ENCODE results near the gene ZIC1. TPM values are rescaled to one million over a fixed set of nuclear protein-coding genes. Genes with fewer than 3 reads are reported as not detected.

ZIC1 gene
- total RNA-seq, 4 donors from 2014 or later = not detected

GRCh38 chr3:147368561-147369221 is 40.5 kb upstream of the ZIC1 start:
- Histone ChIP-seq H3K27me3 (peaks cover 100% of the 10 kb centered on the region), H3K9me3 (no peaks in the 10 kb centered on the region), H3K4me3 (no peak overlapping the region), H3K4me1 (no peaks in the 10 kb centered on the region), H3K36me3 (no peaks in the 10 kb centered on the region), H3K27ac (no peak overlapping the region)
- WGBS, 2 donors (ENCODE audit: low coverage in 1 of 2) = 6 to 10% methylated on average over 10 to 16 of the region's 16 CpGs
- TF ChIP-seq POLR2A (IDR thresholded peaks at IDR 0.05) (no peak), EP300 (IDR thresholded peaks at IDR 0.05; ENCODE audit: low read depth) (no peak), POLR2AphosphoS5 (IDR thresholded peaks at IDR 0.05) (no peak)
- TF ChIP-seq, protein P1, sequence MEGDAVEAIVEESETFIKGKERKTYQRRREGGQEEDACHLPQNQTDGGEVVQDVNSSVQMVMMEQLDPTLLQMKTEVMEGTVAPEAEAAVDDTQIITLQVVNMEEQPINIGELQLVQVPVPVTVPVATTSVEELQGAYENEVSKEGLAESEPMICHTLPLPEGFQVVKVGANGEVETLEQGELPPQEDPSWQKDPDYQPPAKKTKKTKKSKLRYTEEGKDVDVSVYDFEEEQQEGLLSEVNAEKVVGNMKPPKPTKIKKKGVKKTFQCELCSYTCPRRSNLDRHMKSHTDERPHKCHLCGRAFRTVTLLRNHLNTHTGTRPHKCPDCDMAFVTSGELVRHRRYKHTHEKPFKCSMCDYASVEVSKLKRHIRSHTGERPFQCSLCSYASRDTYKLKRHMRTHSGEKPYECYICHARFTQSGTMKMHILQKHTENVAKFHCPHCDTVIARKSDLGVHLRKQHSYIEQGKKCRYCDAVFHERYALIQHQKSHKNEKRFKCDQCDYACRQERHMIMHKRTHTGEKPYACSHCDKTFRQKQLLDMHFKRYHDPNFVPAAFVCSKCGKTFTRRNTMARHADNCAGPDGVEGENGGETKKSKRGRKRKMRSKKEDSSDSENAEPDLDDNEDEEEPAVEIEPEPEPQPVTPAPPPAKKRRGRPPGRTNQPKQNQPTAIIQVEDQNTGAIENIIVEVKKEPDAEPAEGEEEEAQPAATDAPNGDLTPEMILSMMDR (IDR thresholded peaks at IDR 0.05) = no peak
- no peak for DNase-seq
- intact Hi-C loops (cut with DNase I; ENCODE audit: low total_unique reads) (no loop called here), in situ Hi-C loops (cut with MboI; ENCODE audit: low pct_ligation_motif_present in 1 of 4, low pct_unique_long_range_greater_than_20kb in 1 of 4, low sequenced_read_pairs in 3 of 4) (no loop called here)

DNA sequence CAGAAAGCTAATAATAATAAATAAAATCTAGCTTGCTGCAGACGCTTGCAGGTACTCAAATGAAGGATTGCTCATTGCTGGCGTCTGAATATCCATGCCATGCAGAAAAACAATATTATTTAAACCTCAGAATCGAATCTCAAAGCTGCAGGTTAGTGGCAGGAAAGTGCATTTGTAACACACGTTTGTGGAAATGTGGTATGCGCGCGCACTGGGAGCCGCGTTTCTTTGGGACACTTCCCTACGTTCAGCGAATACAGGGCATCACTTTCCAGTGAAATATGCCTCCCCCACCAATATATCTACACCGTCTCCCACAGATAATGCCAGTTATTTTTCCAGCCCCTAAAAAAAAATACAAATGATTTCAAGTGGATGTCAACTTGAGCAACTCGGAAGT is 39.9 kb upstream of the ZIC1 start:
- H3K27me3 ChIP-seq = peaks cover 100% of the 10 kb centered on the region
- in situ Hi-C loops (cut with MboI; ENCODE audit: low pct_ligation_motif_present in 1 of 4, low pct_unique_long_range_greater_than_20kb in 1 of 4, low sequenced_read_pairs in 3 of 4) = no loop called here
- no peak overlapping the region for H3K4me3 ChIP-seq

GRCh38 chr3:147369661-147370123 is 39.5 kb upstream of the ZIC1 start:
- Histone ChIP-seq H3K4me1 (no peaks in the 10 kb centered on the region), H3K27me3 (peaks cover 100% of the 10 kb centered on the region), H3K9me3 (no peaks in the 10 kb centered on the region), H3K36me3 (no peaks in the 10 kb centered on the region), H3K4me3 (no peak overlapping the region), H3K27ac (no peak overlapping the region)
- TF ChIP-seq EP300 (IDR thresholded peaks at IDR 0.05; ENCODE audit: low read depth) (no peak), POLR2AphosphoS5 (IDR thresholded peaks at IDR 0.05) (no peak), POLR2A (IDR thresholded peaks at IDR 0.05) (no peak)
- TF ChIP-seq, protein P1 (IDR thresholded peaks at IDR 0.05) = no peak
- intact Hi-C loops (cut with DNase I; ENCODE audit: low total_unique reads) = no loop called here
- no peak for DNase-seq
- in situ Hi-C loops (cut with MboI; ENCODE audit: low pct_ligation_motif_present in 1 of 4, low pct_unique_long_range_greater_than_20kb in 1 of 4, low sequenced_read_pairs in 3 of 4) = no loop called here
- 12 to 31% methylated on average over 3 to 18 of the region's 18 CpGs for WGBS, 2 donors (ENCODE audit: low coverage in 1 of 2)

More for the DNA sequence above, 39.9 kb upstream of the ZIC1 start:
- intact Hi-C loops (cut with DNase I; ENCODE audit: low total_unique reads) = no loop called here
- Histone ChIP-seq H3K4me1 (no peaks in the 10 kb centered on the region), H3K27ac (no peak overlapping the region), H3K36me3 (no peaks in the 10 kb centered on the region), H3K9me3 (no peaks in the 10 kb centered on the region)
- DNase-seq = no peak
- 14 to 28% methylated on average over 9 to 13 of the region's 13 CpGs for WGBS, 2 donors (ENCODE audit: low coverage in 1 of 2)
- TF ChIP-seq POLR2AphosphoS5 (IDR thresholded peaks at IDR 0.05) = no peak
- TF ChIP-seq POLR2A (IDR thresholded peaks at IDR 0.05) = no peak

GRCh38 chr3:147370349-147370748 is 38.8 kb upstream of the ZIC1 start:
- Histone ChIP-seq H3K9me3 (no peaks in the 10 kb centered on the region), H3K4me1 (no peaks in the 10 kb centered on the region), H3K36me3 (no peaks in the 10 kb centered on the region), H3K4me3 (no peak overlapping the region), H3K27ac (no peak overlapping the region), H3K27me3 (peaks cover 100% of the 10 kb centered on the region)
- TF ChIP-seq, protein P1 (IDR thresholded peaks at IDR 0.05) = no peak
- TF ChIP-seq EP300 (IDR thresholded peaks at IDR 0.05; ENCODE audit: low read depth) (no peak), POLR2AphosphoS5 (IDR thresholded peaks at IDR 0.05) (no peak), POLR2A (IDR thresholded peaks at IDR 0.05) (no peak)
- intact Hi-C loops (cut with DNase I; ENCODE audit: low total_unique reads) = no loop called here
- 27 to 30% methylated on average over 19 of the region's 19 CpGs for WGBS, 2 donors (ENCODE audit: low coverage in 1 of 2)
- in situ Hi-C loops (cut with MboI; ENCODE audit: low pct_ligation_motif_present in 1 of 4, low pct_unique_long_range_greater_than_20kb in 1 of 4, low sequenced_read_pairs in 3 of 4) = no loop called here
- no peak for DNase-seq
